Liver (tissue), 9 donors: ENCODE results near the gene GRIN3B. TPM values are rescaled to one million over a fixed set of nuclear protein-coding genes. Genes with fewer than 3 reads are reported as not detected.
A peak's percentile ranks its signal among the peaks of the same experiment; 100 is the strongest.

Source experiments
- DNase-seq: peaks from one replicate; pipeline ENCODE4 v3.0.0-alpha.2; 2017; ENCODE audit warnings: low spot score
- H3K27ac ChIP-seq, 2 donors: one replicate each; pipeline ENCODE4 v1.7.0; 2013; ENCODE audit warnings: inconsistent platforms in 2 of 2, low read length in 2 of 2, control low read depth in 1 of 2, low read depth in 1 of 2, mild to moderate bottlenecking in 1 of 2
- H3K27me3 ChIP-seq, 4 donors: one replicate each; pipeline versions ENCODE4 v1.6.1 to v1.7.0; 2013; ENCODE audit warnings: low read length in 3 of 4, inconsistent platforms in 1 of 4, mild to moderate bottlenecking in 1 of 4, moderate library complexity in 1 of 4; ENCODE audit not compliant: control insufficient read depth in 4 of 4, insufficient read depth in 4 of 4
- H3K36me3 ChIP-seq, 4 donors: one replicate each; pipeline versions ENCODE4 v1.6.1 to v1.7.0; 2013; ENCODE audit warnings: low read length in 3 of 4, mild to moderate bottlenecking in 3 of 4, low read depth in 1 of 4, moderate library complexity in 1 of 4; ENCODE audit not compliant: control insufficient read depth in 4 of 4, insufficient read depth in 3 of 4
- H3K4me1 ChIP-seq, 4 donors: one replicate each; pipeline versions ENCODE4 v1.6.1 to v1.7.0; 2013; ENCODE audit warnings: low read length in 3 of 4, mild to moderate bottlenecking in 3 of 4, moderate library complexity in 1 of 4; ENCODE audit not compliant: control insufficient read depth in 4 of 4, insufficient read depth in 4 of 4
- H3K4me3 ChIP-seq, 3 donors: one replicate each; pipeline versions ENCODE4 v1.6.1 to v1.7.0; 2013; ENCODE audit warnings: low read length in 3 of 3, control low read depth in 1 of 3, low read depth in 1 of 3, mild to moderate bottlenecking in 1 of 3
- H3K9ac ChIP-seq, 2 donors: one replicate each; pipeline ENCODE4 v1.7.0; 2013; ENCODE audit warnings: low read length in 2 of 2, mild to moderate bottlenecking in 2 of 2, moderate library complexity in 2 of 2, control low read depth in 1 of 2, low read depth in 1 of 2
- H3K9me3 ChIP-seq, 4 donors: one replicate each; pipeline versions ENCODE4 v1.6.1 to v1.7.0; 2013; ENCODE audit warnings: low read length in 3 of 4; ENCODE audit not compliant: control insufficient read depth in 4 of 4
- ATF3 ChIP-seq: IDR thresholded peaks from 2 replicates; pipeline ENCODE4 v1.6.1; 2016; ENCODE audit warnings: antibody characterized with exemption
- CTCF ChIP-seq: fragments of 150-350 bp; IDR thresholded peaks from 2 replicates; pipeline ENCODE4 v1.5.1; 2017; ENCODE audit warnings: improper control_type of control experiment, low read depth, low read length; ENCODE audit not compliant: missing input control
- EGR1 ChIP-seq, 2 donors: IDR thresholded peaks; 2 replicates each; pipeline ENCODE4 v1.6.1; 2016 to 2018; ENCODE audit warnings: antibody characterized with exemption in 2 of 2, low read depth in 2 of 2
- FOXA1 ChIP-seq: IDR thresholded peaks from 2 replicates; pipeline ENCODE4 v1.6.1; 2016; ENCODE audit warnings: antibody characterized with exemption
- FOXA2 ChIP-seq: IDR thresholded peaks from 2 replicates; pipeline ENCODE4 v1.6.1; 2016; ENCODE audit warnings: antibody characterized with exemption
- GABPA ChIP-seq, 2 donors: IDR thresholded peaks in 1 of 2; conservative IDR thresholded peaks in 1 of 2; 2 replicates each; pipeline ENCODE4 v1.6.1; 2016; ENCODE audit warnings: antibody characterized with exemption in 2 of 2, mild to moderate bottlenecking in 1 of 2, moderate library complexity in 1 of 2
- HNF4A ChIP-seq, 2 donors: conservative IDR thresholded peaks; 2 replicates each; pipeline ENCODE4 v1.6.1; 2016; ENCODE audit warnings: antibody characterized with exemption in 2 of 2, mild to moderate bottlenecking in 2 of 2
- HNF4G ChIP-seq: IDR thresholded peaks from 2 replicates; pipeline ENCODE4 v1.6.1; 2016; ENCODE audit warnings: antibody characterized with exemption
- JUND ChIP-seq, 2 donors: IDR thresholded peaks; 2 replicates each; pipeline ENCODE4 v1.6.1; 2016; ENCODE audit warnings: antibody characterized with exemption in 2 of 2
- MAX ChIP-seq: IDR thresholded peaks from 2 replicates; pipeline ENCODE4 v1.6.1; 2016; ENCODE audit warnings: antibody characterized with exemption
- NR2F2 ChIP-seq: IDR thresholded peaks from 2 replicates; pipeline ENCODE4 v1.6.1; 2016; ENCODE audit warnings: antibody characterized with exemption
- RAD21 ChIP-seq, 2 donors: IDR thresholded peaks; 2 replicates each; pipeline ENCODE4 v1.6.1; 2016; ENCODE audit warnings: antibody characterized with exemption in 2 of 2, mild to moderate bottlenecking in 2 of 2
- REST ChIP-seq: IDR thresholded peaks from 2 replicates; pipeline ENCODE4 v1.6.1; 2016; ENCODE audit warnings: antibody characterized with exemption, mild to moderate bottlenecking
- RXRA ChIP-seq, 2 donors: IDR thresholded peaks; 2 replicates each; pipeline ENCODE4 v1.6.1; 2017 to 2018; ENCODE audit warnings: antibody characterized with exemption in 2 of 2, mild to moderate bottlenecking in 1 of 2
- SP1 ChIP-seq: IDR thresholded peaks from 2 replicates; pipeline ENCODE4 v1.6.1; 2018; ENCODE audit warnings: antibody characterized with exemption, mild to moderate bottlenecking
- TAF1 ChIP-seq: conservative IDR thresholded peaks from 2 replicates; pipeline ENCODE4 v1.6.1; 2016; ENCODE audit warnings: antibody characterized with exemption, mild to moderate bottlenecking
- YY1 ChIP-seq: IDR thresholded peaks from 2 replicates; pipeline ENCODE4 v1.6.1; 2016; ENCODE audit warnings: antibody characterized with exemption, mild to moderate bottlenecking
- ZBTB33 ChIP-seq: IDR thresholded peaks from 2 replicates; pipeline ENCODE4 v1.6.1; 2016; ENCODE audit warnings: antibody characterized with exemption
- WGBS: extraction: QIAGEN DNeasy Blood & Tissue Kit; methylation state at CpG from one replicate; pipeline ENCODE4 v1.1.7; 2013; 5-methylcytosine and 5-hydroxymethylcytosine counted together
- polyA plus RNA-seq, 2 donors: library from polyadenylated mRNA; stranded (reverse) in 1 of 2; unstranded in 1 of 2; fragments of 200-250 nt in 1 of 2; fragments of >200 nt in 1 of 2; fragmentation: Nextera tagmentation in 1 of 2; extraction: Ambion mirVana in 1 of 2; gene quantifications; one replicate each; pipeline versions ENCODE4 v1.2.1 to v1.2.3, GENCODE V29; 2013 to 2015
- total RNA-seq, 2 donors: library from RNA; depleted of rRNA; stranded (reverse); fragments of >200 nt; gene quantifications; one replicate each; pipeline ENCODE4 v1.2.3, GENCODE V29; 2014
- donor health status: healthy.
- donor health status: healthy.
- donor health status: healthy.
- donor health status: healthy.
- donor health status: healthy.

Gene GRIN3B
- total and polyA plus RNA-seq, 4 donors, result 0.05 TPM; not detected in 3

GRCh38 chr19:979318-979741, 20.9 kb upstream of the GRIN3B start:
- WGBS, result 86% methylated on average over 19 of the region's 19 CpGs
- Histone ChIP-seq H3K4me3 (no peak overlapping the region), H3K9ac (no peak overlapping the region), H3K27ac (no peak overlapping the region), H3K9me3 (no peaks in the 10 kb centered on the region), H3K36me3 (no peaks in the 10 kb centered on the region), H3K4me1 (peaks cover 11 to 24% (median 17%) of the 10 kb centered on the region in 4 donors), H3K27me3 (no peaks in the 10 kb centered on the region)
- no peak for DNase-seq
- TF ChIP-seq HNF4A (conservative IDR thresholded peaks at IDR 0.05) (no peak), RXRA (IDR thresholded peaks at IDR 0.05) (no peak), MAX (no peak), FOXA1 (no peak), HNF4G (no peak), YY1 (no peak), SP1 (no peak), ATF3 (no peak), GABPA (IDR thresholded peaks at IDR 0.05 in 1 of 2, conservative IDR thresholded peaks at IDR 0.05 in 1 of 2) (no peak), EGR1 (IDR thresholded peaks at IDR 0.05; ENCODE audit: low read depth in 2 of 2) (no peak), NR2F2 (no peak)

GRCh38 chr19:980133-980998, 19.9 kb upstream of the GRIN3B start:
- WGBS, result 23% methylated on average over 32 of the region's 32 CpGs

More at GRCh38 chr19:980133-980998, 19.9 kb upstream of the GRIN3B start:
- Histone ChIP-seq H3K27me3 (no peaks in the 10 kb centered on the region), H3K27ac (peak overlapping the region; percentile 34 to 46), H3K9me3 (no peaks in the 10 kb centered on the region), H3K9ac (no peak overlapping the region), H3K4me1 (peaks cover 11 to 33% (median 25%) of the 10 kb centered on the region in 4 donors), H3K4me3 (peak overlapping the region in 2 of 3 donors; percentile 16 to 24), H3K36me3 (no peaks in the 10 kb centered on the region)
- TF ChIP-seq YY1 (peak; percentile 19), REST (no peak), CTCF (no peak), ZBTB33 (no peak), RXRA (IDR thresholded peaks at IDR 0.05) (peak; percentile 79 to 80), MAX (no peak), JUND (IDR thresholded peaks at IDR 0.05) (no peak), HNF4G (no peak), GABPA (IDR thresholded peaks at IDR 0.05 in 1 of 2, conservative IDR thresholded peaks at IDR 0.05 in 1 of 2) (peak in 1 of 2 donors; percentile 27), FOXA1 (no peak), FOXA2 (no peak), RAD21 (IDR thresholded peaks at IDR 0.05) (peak in 1 of 2 donors; percentile 48), ATF3 (no peak), NR2F2 (peak; percentile 97), SP1 (peak; percentile 73), HNF4A (conservative IDR thresholded peaks at IDR 0.05) (peak; percentile 40 to 45), EGR1 (IDR thresholded peaks at IDR 0.05; ENCODE audit: low read depth in 2 of 2) (peak in 1 of 2 donors; percentile 30), TAF1 (no peak)
- DNase-seq, result peak; percentile 83
